HepG2 (cell line): Measurements from ENCODE around the gene ZNF184. TPM values are rescaled to one million over a fixed set of nuclear protein-coding genes. Genes with fewer than 3 reads are reported as not detected.

Experiments
- ATAC-seq: fragments of 200-7000 bp; cut with Tn5 transposase; 3 replicates; pipeline ENCODE4 v1.9.1; 2020; ENCODE audit warnings: mild to moderate bottlenecking, moderate library complexity
- BruUV-seq: library from RNA; stranded (reverse); fragments of 400-500 nt; replicated peaks from 2 replicates; lab custom pipeline; 2021; lab: Mats Ljungman, UMichigan
- CTCF ChIA-PET: fragments of 300-600 bp; formaldehyde crosslinking; extraction: SDS; loops from one replicate; lab custom pipeline; 2021; ENCODE audit warnings: low total read pairs, inconsistent platforms, low intra/inter-chr PET ratio; lab: Yijun Ruan, JAX
- POLR2A ChIA-PET: fragments of 350-600 bp; sonication (Branson Sonifier 250); formaldehyde crosslinking; loops from one replicate; lab custom pipeline; 2020; ENCODE audit warnings: antibody characterized with exemption, inconsistent platforms; lab: Yijun Ruan, JAX
- DNase-seq: peaks from one replicate; pipeline ENCODE4 v3.0.0-alpha.2; 2015; ENCODE audit warnings: low spot score
- FAIRE-seq: peaks from 3 replicates; lab custom pipeline; 2011; peaks lifted over from hg19 to GRCh38; lab: Jason Lieb, UNC
- H2AFZ ChIP-seq: one replicate; pipeline ENCODE4 v1.6.1; 2011; ENCODE audit warnings: low read length, inconsistent platforms
- H3K27ac ChIP-seq: fragments of 300-600 bp; 3 replicates; pipeline ENCODE4 v1.8.0; 2011; ENCODE audit warnings: mixed run types, mild to moderate bottlenecking, mixed read lengths, low read length, inconsistent platforms; ENCODE audit not compliant: insufficient read depth; ENCODE audit errors: extremely low read length
- H3K27me3 ChIP-seq, 2 experiments: fragments of 200-600 bp in 1 of 2; 2 replicates in 1 of 2; 3 replicates in 1 of 2; pipeline versions ENCODE4 v1.6.0 to v1.8.0; 2011; ENCODE audit warnings: low read length in 2 of 2, mild to moderate bottlenecking in 2 of 2, moderate library complexity in 2 of 2, inconsistent platforms in 1 of 2; ENCODE audit not compliant: insufficient read depth in 2 of 2, control insufficient read depth in 1 of 2
- H3K36me3 ChIP-seq, 2 experiments: fragments of 200-600 bp in 1 of 2; replicated peaks in 1 of 2; 2 replicates in 1 of 2; 3 replicates in 1 of 2; pipeline versions ENCODE4 v1.5.1 to v1.8.0; 2011; ENCODE audit warnings: low read length in 2 of 2, inconsistent platforms in 1 of 2; ENCODE audit not compliant: insufficient read depth in 2 of 2, control insufficient read depth in 1 of 2
- H3K4me1 ChIP-seq: 2 replicates; pipeline ENCODE4 v1.5.1; 2012; ENCODE audit warnings: low read length, inconsistent platforms; ENCODE audit not compliant: insufficient read depth
- H3K4me2 ChIP-seq: 2 replicates; pipeline ENCODE4 v1.6.0; 2011; ENCODE audit warnings: low read depth, low read length, inconsistent platforms
- H3K4me3 ChIP-seq, 3 experiments: fragments of 200-600 bp in 1 of 3; sonication (generic), shearing (Covaris generic) in 1 of 3; replicated peaks in 1 of 3; 2 replicates each; pipeline ENCODE4 v1.5.1; 2011 to 2016; ENCODE audit warnings: low read length in 3 of 3, inconsistent platforms in 2 of 3, low read depth in 2 of 3, mild to moderate bottlenecking in 2 of 3, control low read depth in 1 of 3, mixed read lengths in 1 of 3; ENCODE audit not compliant: insufficient read depth in 1 of 3
- H3K79me2 ChIP-seq: one replicate; pipeline ENCODE4 v1.6.1; 2011; ENCODE audit warnings: low read length, inconsistent platforms; ENCODE audit not compliant: insufficient read depth
- H3K9ac ChIP-seq: 2 replicates; pipeline ENCODE4 v1.6.0; 2011; ENCODE audit warnings: mild to moderate bottlenecking, low read depth, low read length, inconsistent platforms; ENCODE audit not compliant: insufficient read depth
- H3K9me3 ChIP-seq: 2 replicates; pipeline ENCODE4 v1.5.1; 2012; ENCODE audit warnings: mild to moderate bottlenecking, low read length
- H4K20me1 ChIP-seq: 2 replicates; pipeline ENCODE4 v1.6.0; 2011; ENCODE audit warnings: inconsistent platforms, mild to moderate bottlenecking, low read length, moderate library complexity; ENCODE audit not compliant: insufficient read depth
- CENPT ChIP-seq: sonication (generic); formaldehyde crosslinking; IDR thresholded peaks from 2 replicates; pipeline ENCODE4 v1.8.0; 2022; ENCODE audit warnings: low read depth, mild to moderate bottlenecking, moderate library complexity, missing genetic modification reagents
- CSRNP2 ChIP-seq: sonication (generic); formaldehyde crosslinking; conservative IDR thresholded peaks from 2 replicates; pipeline ENCODE4 v1.8.0; 2022; ENCODE audit warnings: low read depth, missing genetic modification reagents
- GPBP1L1 ChIP-seq: sonication (generic); formaldehyde crosslinking; IDR thresholded peaks from 2 replicates; pipeline ENCODE4 v1.5.0; 2020; ENCODE audit warnings: mild to moderate bottlenecking, missing genetic modification reagents
- JDP2 ChIP-seq: sonication (generic); formaldehyde crosslinking; IDR thresholded peaks from 2 replicates; pipeline ENCODE4 v1.8.1; 2022; ENCODE audit warnings: missing genetic modification reagents, borderline replicate concordance
- LRRFIP1 ChIP-seq: sonication (generic); formaldehyde crosslinking; conservative IDR thresholded peaks from 2 replicates; pipeline ENCODE4 v1.4.0; 2020; ENCODE audit warnings: missing genetic modification reagents
- RAD51 ChIP-seq: fragments of 450-650 bp; IDR thresholded peaks from 2 replicates; pipeline ENCODE4 v1.6.1; 2016; ENCODE audit warnings: borderline replicate concordance
- ZBTB34 ChIP-seq: sonication (generic); formaldehyde crosslinking; IDR thresholded peaks from 2 replicates; pipeline ENCODE4 v1.8.0; 2022; ENCODE audit warnings: mild to moderate bottlenecking, missing genetic modification reagents
- ZNF232 ChIP-seq: sonication (generic); formaldehyde crosslinking; IDR thresholded peaks from 2 replicates; pipeline ENCODE4 v1.4.0; 2020; ENCODE audit warnings: missing genetic modification reagents, borderline replicate concordance
- ZNF337 ChIP-seq: sonication (generic); formaldehyde crosslinking; IDR thresholded peaks from 2 replicates; pipeline ENCODE4 v1.5.1; 2020; ENCODE audit warnings: missing genetic modification reagents, low read depth, mild to moderate bottlenecking, borderline replicate concordance
- ZNF605 ChIP-seq: sonication (generic); formaldehyde crosslinking; IDR thresholded peaks from 2 replicates; pipeline ENCODE4 v1.8.0; 2022; ENCODE audit warnings: mild to moderate bottlenecking, missing genetic modification reagents
- WGBS: methylation state at CpG from one replicate; pipeline ENCODE4 v1.1.6; 2017; ENCODE audit warnings: low lambda C conversion rate; 5-methylcytosine and 5-hydroxymethylcytosine counted together
- in situ Hi-C: cut with HindIII; loops from 2 replicates; pipeline ENCODE4 v1.10.0; 2017; ENCODE audit warnings: low pct_unique_long_range_greater_than_20kb; ENCODE audit not compliant: extremely low pct_ligation_motif_present
- intact Hi-C: fragments of 100-400 bp; cut with micrococcal nuclease; formaldehyde crosslinking; loops from one replicate; pipeline ENCODE4 v1.10.0; 2022; ENCODE audit not compliant: unreplicated experiment
- polyA plus RNA-seq, 8 experiments: library from polyadenylated mRNA; depleted of rRNA in 3 of 8; stranded (reverse) in 7 of 8; unstranded in 1 of 8; fragments of >200 nt; fragmentation: Illumina TruSeq in 4 of 8; extraction: Trizol in 4 of 8; gene quantifications; 2 replicates each; pipeline versions ENCODE4 v1.2.1 to v1.2.3, GENCODE V29; 2011 to 2016; ENCODE audit warnings: low read depth in 4 of 8, missing spikeins in 1 of 8, mixed read lengths in 1 of 8; ENCODE audit not compliant: insufficient read depth in 1 of 8
- total RNA-seq, 5 experiments: library from RNA; depleted of rRNA; stranded (reverse); fragments of >200 nt; fragmentation: Illumina TruSeq; extraction: Trizol; gene quantifications; 2 replicates each; pipeline ENCODE4 v1.2.3, GENCODE V29; 2016; ENCODE audit warnings: low read depth in 1 of 5

ZNF184 gene
- total and polyA plus RNA-seq, 2 of the 13 experiments (the other 11 are each of a cell fraction or from before 2014, with no cell fraction given), result 2.1 to 10.1 TPM

- H3K4me2 ChIP-seq, result no peak overlapping the region
- in situ Hi-C loops, result no loop called here
- CTCF ChIA-PET, result no interaction called here
- no peak for DNase-seq
- 28% methylated on average over 2 of the region's 2 CpGs for WGBS
- 0 out of 2 replicates have a peak, but pooled peaks cover 4% of the 10 kb centered on the region for H3K9me3 ChIP-seq
- H3K27me3 ChIP-seq, result no peaks in the 10 kb centered on the region
- intact Hi-C loops, result no loop called here
- H3K36me3 ChIP-seq, result no peaks in the 10 kb centered on the region
- H3K9ac ChIP-seq, result no peak overlapping the region
- TF ChIP-seq ZNF232 (CRISPR knock-in tag) (no peak), GPBP1L1 (CRISPR knock-in tag) (no peak), CSRNP2 (no peak), ZNF337 (CRISPR knock-in tag) (no peak), CENPT (CRISPR knock-in tag) (no peak)
- POLR2A ChIA-PET, result no interaction called here
- H4K20me1 ChIP-seq, result no peaks in the 10 kb centered on the region
- FAIRE-seq, result no peak
- BruUV-seq, result no TSS peak
- no peak overlapping the region for H3K27ac ChIP-seq
- ATAC-seq, result no peak
- H2AFZ ChIP-seq, result no peak overlapping the region
- no peaks in the 10 kb centered on the region for H3K4me1 ChIP-seq
- no peak overlapping the region for H3K4me3 ChIP-seq
- no peaks in the 10 kb centered on the region for H3K79me2 ChIP-seq
Measured at GRCh38 chr6:27428966-27429365, 43.9 kb downstream of the ZNF184 start.

- ATAC-seq (no peak), FAIRE-seq (no peak), DNase-seq (no peak)
- 0 out of 2 replicates have a peak, but pooled peaks cover 4% of the 10 kb centered on the region for H3K9me3 ChIP-seq
- H3K4me1 ChIP-seq, result no peaks in the 10 kb centered on the region
- H3K4me3 ChIP-seq, result no peak overlapping the region
- 15% methylated on average over 4 of the region's 4 CpGs for WGBS
- no peaks in the 10 kb centered on the region for H3K27me3 ChIP-seq
- no peak overlapping the region for H2AFZ ChIP-seq
- H3K4me2 ChIP-seq, result no peak overlapping the region
- no peak overlapping the region for H3K27ac ChIP-seq
- POLR2A ChIA-PET, result no interaction called here
- H4K20me1 ChIP-seq, result no peaks in the 10 kb centered on the region
- H3K36me3 ChIP-seq, result no peaks in the 10 kb centered on the region
- no TSS peak for BruUV-seq
- no peak overlapping the region for H3K9ac ChIP-seq
- intact Hi-C loops (no loop called here), in situ Hi-C loops (no loop called here)
- H3K79me2 ChIP-seq, result no peaks in the 10 kb centered on the region
- CTCF ChIA-PET, result no interaction called here
- TF ChIP-seq LRRFIP1 (no peak), ZBTB34 (CRISPR knock-in tag) (no peak), JDP2 (CRISPR knock-in tag) (no peak), ZNF605 (CRISPR knock-in tag) (no peak), RAD51 (no peak)
Measured at GRCh38 chr6:27428502-27428901, 44.4 kb downstream of the ZNF184 start.
